Chondrocyte (in vitro differentiated cells): ENCODE results near the gene SSTR1. TPM values are rescaled to one million over a fixed set of nuclear protein-coding genes. Genes with fewer than 3 reads are reported as not detected.
A peak's percentile ranks its signal among the peaks of the same experiment; 100 is the strongest.
"Not testable (repeated sequence)": the region's sequence is repeated elsewhere in the genome, so short reads cannot be mapped to it uniquely, and the experiment has no call there.

Experiments used
- DNase-seq: peaks from one replicate; pipeline ENCODE4 v3.0.0; 2021; ENCODE audit warnings: mixed read lengths, low spot score
- H3K27ac Mint-ChIP-seq: one replicate; pipeline ENCODE4 v1.8.0; 2021; ENCODE audit warnings: mild to moderate bottlenecking, moderate library complexity, mixed read lengths; ENCODE audit not compliant: unreplicated experiment
- H3K27me3 Mint-ChIP-seq: 2 replicates; pipeline ENCODE4 v1.8.0; 2021; ENCODE audit warnings: low read depth, mixed read lengths
- H3K36me3 Mint-ChIP-seq: 2 replicates; pipeline ENCODE4 v1.8.0; 2021; ENCODE audit warnings: low read depth, mixed read lengths
- H3K4me1 Mint-ChIP-seq: 2 replicates; pipeline ENCODE4 v1.8.0; 2021; ENCODE audit warnings: low read depth, mild to moderate bottlenecking, mixed read lengths
- H3K4me3 Mint-ChIP-seq: one replicate; pipeline ENCODE4 v1.8.0; 2021; ENCODE audit warnings: mild to moderate bottlenecking, moderate library complexity, mixed read lengths; ENCODE audit not compliant: unreplicated experiment
- H3K9me3 Mint-ChIP-seq: 2 replicates; pipeline ENCODE4 v1.8.0; 2021; ENCODE audit warnings: low read depth, mixed read lengths
- total RNA-seq: library from RNA; stranded (reverse); gene quantifications from 3 replicates; pipeline ENCODE4 v1.2.1, GENCODE V29; 2021
- TF ChIP-seq, protein P1 (sequence below): fragments of 200-600 bp; sonication (generic); IDR thresholded peaks from 2 replicates; pipeline ENCODE4 v1.5.0; 2021; ENCODE audit warnings: antibody characterized with exemption, mild to moderate bottlenecking, moderate library complexity

SSTR1 gene
- total RNA-seq, 1 donor from 2014 or later: not detected

DNA sequence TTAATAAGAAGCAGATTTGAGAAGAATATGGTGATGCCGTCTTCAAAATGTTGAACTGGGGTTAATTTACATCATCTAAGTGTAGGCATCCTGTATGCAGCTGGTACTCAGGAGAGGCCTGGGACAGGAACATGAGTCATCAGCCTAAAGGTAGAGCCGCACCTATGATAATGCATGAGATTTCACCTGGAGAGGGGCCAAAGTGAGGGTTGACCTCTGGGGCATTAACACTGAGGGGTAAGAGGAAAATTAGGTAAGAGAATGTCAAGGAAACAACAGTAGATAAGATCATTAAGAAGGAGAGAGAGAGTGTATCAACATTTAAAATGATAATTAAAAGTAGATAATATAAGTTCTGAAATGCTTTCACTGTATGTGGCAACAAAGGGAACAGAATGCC, 20.2 kb upstream of the SSTR1 start:
- no peak for DNase-seq
- Mint-ChIP-seq H3K27me3 (peaks cover 32% of the 10 kb centered on the region), H3K36me3 (peaks cover 3% of the 10 kb centered on the region), H3K27ac (no peak overlapping the region), H3K9me3 (no peaks in the 10 kb centered on the region), H3K4me1 (no peaks in the 10 kb centered on the region), H3K4me3 (no peak overlapping the region)
- TF ChIP-seq, protein P1, sequence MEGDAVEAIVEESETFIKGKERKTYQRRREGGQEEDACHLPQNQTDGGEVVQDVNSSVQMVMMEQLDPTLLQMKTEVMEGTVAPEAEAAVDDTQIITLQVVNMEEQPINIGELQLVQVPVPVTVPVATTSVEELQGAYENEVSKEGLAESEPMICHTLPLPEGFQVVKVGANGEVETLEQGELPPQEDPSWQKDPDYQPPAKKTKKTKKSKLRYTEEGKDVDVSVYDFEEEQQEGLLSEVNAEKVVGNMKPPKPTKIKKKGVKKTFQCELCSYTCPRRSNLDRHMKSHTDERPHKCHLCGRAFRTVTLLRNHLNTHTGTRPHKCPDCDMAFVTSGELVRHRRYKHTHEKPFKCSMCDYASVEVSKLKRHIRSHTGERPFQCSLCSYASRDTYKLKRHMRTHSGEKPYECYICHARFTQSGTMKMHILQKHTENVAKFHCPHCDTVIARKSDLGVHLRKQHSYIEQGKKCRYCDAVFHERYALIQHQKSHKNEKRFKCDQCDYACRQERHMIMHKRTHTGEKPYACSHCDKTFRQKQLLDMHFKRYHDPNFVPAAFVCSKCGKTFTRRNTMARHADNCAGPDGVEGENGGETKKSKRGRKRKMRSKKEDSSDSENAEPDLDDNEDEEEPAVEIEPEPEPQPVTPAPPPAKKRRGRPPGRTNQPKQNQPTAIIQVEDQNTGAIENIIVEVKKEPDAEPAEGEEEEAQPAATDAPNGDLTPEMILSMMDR: no peak

DNA sequence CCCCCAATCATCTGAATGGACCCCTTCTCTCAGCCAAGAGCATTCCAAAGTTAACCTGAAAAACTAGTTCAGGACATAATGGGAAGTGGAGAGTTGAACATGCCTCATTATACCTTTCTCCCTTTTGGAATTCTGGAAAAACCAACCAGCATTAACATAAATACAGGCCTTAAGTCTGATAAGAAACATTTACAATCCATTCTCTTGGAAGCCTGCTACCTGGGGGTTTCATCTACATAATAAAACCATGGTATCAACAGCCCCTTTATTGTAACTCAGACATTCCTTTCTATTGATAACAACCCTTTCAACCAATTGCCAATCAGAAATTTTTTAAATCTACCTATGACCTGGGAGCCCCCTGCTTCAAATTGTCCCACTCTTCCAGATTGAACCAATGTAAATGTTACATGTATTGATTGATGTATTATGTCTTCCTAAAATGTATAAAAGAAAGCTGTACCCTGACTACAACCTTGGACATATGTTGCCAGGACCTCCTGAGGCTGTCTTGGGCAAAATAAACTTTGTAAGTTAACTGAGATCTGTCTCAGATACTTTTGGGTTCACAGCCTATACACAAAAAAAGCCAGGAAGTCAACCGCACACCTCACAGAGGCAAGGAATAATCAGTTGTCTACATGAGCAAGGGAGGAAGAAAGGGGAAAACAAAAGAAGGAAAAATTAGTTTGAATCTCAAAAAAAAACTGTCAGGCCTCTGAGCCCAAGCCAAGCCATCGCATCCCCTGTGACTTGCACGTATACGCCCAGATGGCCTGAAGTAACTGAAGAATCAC, 17.6 kb upstream of the SSTR1 start:
- Mint-ChIP-seq H3K36me3 (peaks cover 3% of the 10 kb centered on the region), H3K9me3 (peaks cover 2% of the 10 kb centered on the region), H3K27me3 (peaks cover 44% of the 10 kb centered on the region), H3K27ac (no peak overlapping the region), H3K4me3 (no peak overlapping the region), H3K4me1 (no peaks in the 10 kb centered on the region)
- TF ChIP-seq, protein P1: no peak
- no peak for DNase-seq

DNA sequence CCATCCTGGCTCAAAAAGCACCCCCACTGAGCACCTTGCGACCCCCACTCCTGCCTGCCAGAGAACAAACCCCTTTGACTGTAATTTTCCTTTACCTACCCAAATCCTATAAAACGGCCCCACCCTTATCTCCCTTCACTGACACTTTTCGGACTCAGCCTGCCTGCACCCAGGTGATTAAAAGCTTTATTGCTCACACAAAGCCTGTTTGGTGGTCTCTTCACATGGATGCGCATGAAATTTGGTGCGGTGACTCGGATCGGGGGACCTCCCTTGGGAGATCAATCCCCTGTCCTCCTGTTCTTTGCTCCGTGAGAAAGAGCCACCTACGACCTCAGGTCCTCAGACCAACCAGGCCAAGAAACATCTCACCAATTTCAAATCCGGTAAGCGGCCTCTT, 16.9 kb upstream of the SSTR1 start:
- H3K27me3 Mint-ChIP-seq: peaks cover 47% of the 10 kb centered on the region
- H3K9me3 Mint-ChIP-seq, H3K36me3 Mint-ChIP-seq, H3K4me3 Mint-ChIP-seq, DNase-seq, H3K4me1 Mint-ChIP-seq, H3K27ac Mint-ChIP-seq: not testable (repeated sequence)

DNA sequence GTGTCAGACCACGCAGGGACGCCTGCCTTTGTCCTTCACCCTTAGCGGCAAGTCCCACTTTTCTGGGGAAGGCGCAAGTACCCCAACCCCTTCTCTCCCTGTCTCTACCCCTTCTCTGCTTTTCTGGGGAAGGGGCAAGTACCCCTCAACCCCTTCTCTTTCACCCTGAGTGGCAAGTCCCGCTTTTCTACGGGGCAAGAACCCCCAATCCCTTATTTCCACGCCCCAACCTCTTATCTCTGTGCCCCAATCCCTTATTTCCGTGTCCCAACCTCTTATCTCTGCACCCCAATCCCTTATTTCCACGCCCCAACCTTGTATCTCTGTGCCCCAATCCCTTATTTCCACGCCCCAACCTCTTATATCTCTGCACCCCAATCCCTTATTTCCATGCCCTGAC, 16.2 kb upstream of the SSTR1 start:
- H3K27ac Mint-ChIP-seq: not testable (repeated sequence)

DNA sequence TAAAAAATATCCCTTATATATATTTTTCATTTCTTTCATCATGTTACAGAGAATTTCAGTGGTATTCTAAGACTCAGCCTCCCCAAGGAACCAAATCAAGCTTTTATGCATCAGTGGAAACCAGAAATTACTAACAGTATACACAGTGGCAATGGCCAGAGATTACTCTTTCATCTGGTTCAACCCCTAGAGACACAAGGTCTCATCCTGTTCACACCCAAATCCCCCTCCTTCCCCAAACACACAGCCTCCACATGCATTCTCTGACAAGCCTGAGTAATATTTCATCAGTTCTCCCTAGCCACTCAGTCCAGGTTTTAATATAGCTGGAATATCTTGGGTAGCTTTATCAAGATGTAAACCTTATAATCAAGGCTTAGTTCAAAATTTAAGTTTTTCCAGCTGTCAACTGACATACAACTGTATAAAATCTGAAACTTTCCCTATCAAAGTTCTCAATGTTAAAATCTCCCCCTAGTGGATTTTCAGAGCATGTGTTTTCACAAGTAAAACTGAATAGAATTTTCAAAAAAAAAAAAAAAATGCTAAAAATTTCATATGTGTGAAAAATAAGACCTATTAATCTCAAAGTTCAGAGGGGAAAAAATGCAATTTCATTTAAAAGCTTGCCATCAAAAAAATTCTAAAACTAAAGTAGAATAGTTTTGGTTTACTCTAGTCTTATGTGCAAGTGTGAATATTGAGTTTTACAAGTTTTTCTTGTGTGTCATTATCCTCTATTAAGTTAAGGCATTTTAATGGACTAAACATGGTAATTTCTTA, 10.5 kb upstream of the SSTR1 start:
- Mint-ChIP-seq H3K4me1 (no peaks in the 10 kb centered on the region), H3K4me3 (no peak overlapping the region), H3K27ac (no peak overlapping the region), H3K36me3 (peaks cover 2% of the 10 kb centered on the region), H3K27me3 (peaks cover 39% of the 10 kb centered on the region), H3K9me3 (peaks cover 2% of the 10 kb centered on the region)
- no peak for DNase-seq
- TF ChIP-seq, protein P1: peak; percentile 82

More for the DNA sequence above, 16.2 kb upstream of the SSTR1 start:
- not testable (repeated sequence) for DNase-seq, H3K9me3 Mint-ChIP-seq, H3K4me3 Mint-ChIP-seq, H3K36me3 Mint-ChIP-seq, H3K4me1 Mint-ChIP-seq
- H3K27me3 Mint-ChIP-seq: peaks cover 51% of the 10 kb centered on the region

DNA sequence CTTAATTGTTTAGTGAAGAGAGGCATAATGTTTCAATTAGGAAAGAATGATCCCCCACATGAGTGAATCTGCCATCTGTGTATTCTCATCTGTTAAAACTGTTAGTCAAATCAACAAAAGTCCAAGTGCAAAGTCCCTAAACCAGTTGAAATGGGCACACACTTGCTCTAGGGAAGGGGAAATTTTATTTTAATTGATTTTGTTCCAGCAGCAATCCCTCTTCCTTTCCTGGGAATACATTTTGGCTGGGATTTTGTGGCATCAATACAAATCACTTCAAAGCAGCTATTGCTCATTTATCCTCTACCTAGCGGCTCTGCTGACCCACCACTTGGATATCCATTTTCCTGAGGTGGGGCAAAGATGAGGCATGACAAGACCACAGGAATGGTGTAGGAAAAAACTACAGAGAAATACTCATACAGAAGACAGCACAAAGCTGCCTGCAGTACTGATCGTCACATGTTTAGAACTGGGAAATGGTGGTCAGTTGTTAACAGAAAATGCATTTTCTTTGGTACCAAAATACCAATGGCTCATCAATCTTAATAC, 9.8 kb upstream of the SSTR1 start:
- DNase-seq: no peak
- H3K4me3 Mint-ChIP-seq: no peak overlapping the region

More for the DNA sequence above, 9.8 kb upstream of the SSTR1 start:
- Mint-ChIP-seq H3K9me3 (peaks cover 2% of the 10 kb centered on the region), H3K36me3 (no peaks in the 10 kb centered on the region), H3K27me3 (peaks cover 32% of the 10 kb centered on the region), H3K4me1 (no peaks in the 10 kb centered on the region), H3K27ac (no peak overlapping the region)
- TF ChIP-seq, protein P1: no peak
